Ovary (tissue), 9 donors: Measurements from ENCODE around the gene N4BP3. TPM values are rescaled to one million over a fixed set of nuclear protein-coding genes. Genes with fewer than 3 reads are reported as not detected.

Source experiments
- DNase-seq, 5 donors: peaks; one replicate each; pipeline ENCODE4 v3.0.0-alpha.2; 2019 to 2020
- H3K27ac ChIP-seq, 2 donors: fragments of 200-600 bp; one replicate each; pipeline versions ENCODE4 v1.5.1 to v1.8.0; 2019 to 2022
- H3K27me3 ChIP-seq: fragments of 200-600 bp; one replicate; pipeline ENCODE4 v1.8.0; 2022
- H3K36me3 ChIP-seq: fragments of 200-600 bp; sonication (generic); one replicate; pipeline ENCODE4 v1.5.1; 2019
- H3K4me1 ChIP-seq: one replicate; pipeline ENCODE4 v1.8.1; 2013; ENCODE audit warnings: mild to moderate bottlenecking, moderate library complexity; ENCODE audit not compliant: insufficient read depth
- H3K4me3 ChIP-seq: fragments of 200-600 bp; sonication (generic); one replicate; pipeline ENCODE4 v1.5.1; 2017
- H3K9me3 ChIP-seq, 2 donors: fragments of 200-600 bp in 1 of 2; sonication (generic) in 1 of 2; one replicate each; pipeline versions ENCODE4 v1.5.1 to v1.8.1; 2013 to 2019; ENCODE audit warnings: mild to moderate bottlenecking in 1 of 2, moderate library complexity in 1 of 2
- CTCF ChIP-seq, 3 donors: fragments of 450-650 bp in 2 of 3; fragments of 200-600 bp in 1 of 3; IDR thresholded peaks; one replicate each; pipeline versions ENCODE4 v1.5.1 to v1.8.0; 2016 to 2022; ENCODE audit warnings: antibody characterized with exemption in 3 of 3, mild to moderate bottlenecking in 1 of 3
- EP300 ChIP-seq: sonication (generic); formaldehyde crosslinking; IDR thresholded peaks from one replicate; pipeline ENCODE4 v1.6.1; 2017; ENCODE audit warnings: antibody characterized with exemption
- POLR2A ChIP-seq: fragments of 450-650 bp; IDR thresholded peaks from one replicate; pipeline ENCODE4 v1.6.1; 2017; ENCODE audit warnings: antibody characterized with exemption, mild to moderate bottlenecking, moderate library complexity
- WGBS, 3 donors: extraction: QIAGEN DNeasy Blood & Tissue Kit in 1 of 3; methylation state at CpG; one replicate each; pipeline versions ENCODE4 v1.1.5 to v1.1.7; 2013 to 2017; 5-methylcytosine and 5-hydroxymethylcytosine counted together
- intact Hi-C, 4 donors: fragments of 100-400 bp; cut with DNase I; formaldehyde crosslinking; loops; one replicate each; pipeline versions ENCODE4 v1.11.0 to v1.15.1; 2022 to 2023
- polyA plus RNA-seq, 2 donors: library from polyadenylated mRNA; stranded (reverse); fragments of 200-250 nt in 1 of 2; fragments of 350-450 nt in 1 of 2; fragmentation: Illumina TruSeq in 1 of 2; extraction: RNeasy Lipid Tissue Mini Kit (QIAGEN cat#74804) in 1 of 2; gene quantifications; one replicate each; pipeline ENCODE4 v1.2.3, GENCODE V29; 2013 to 2014
- total RNA-seq, 7 donors: library from RNA; depleted of rRNA in 2 of 7; stranded (reverse); fragments of >200 nt in 2 of 7; fragmentation: NEBNext Ultra II Directional in 3 of 7; extraction: Animal tissue kit (Norgen Biotek cat#: 25700) in 3 of 7; gene quantifications; one replicate each; pipeline versions ENCODE4 v1.1.0 to v1.2.4, GENCODE V29; 2016 to 2023
- donor health status: DM: no; HTN: no; CAD: no; lungs with moderate emphysema.
- donor health status: DM: no; HTN: no; CAD: no.
- donor health status: Bipolar disorder and iron deficiency.
- donor health status: DM: yes; HTN: yes; CAD: no.
- donor health status: DM: no; HTN: no; CAD: no.
- donor health status: DM: yes; HTN: yes; CAD: no.

The N4BP3 gene
- total and polyA plus RNA-seq, 9 donors: 0.40 to 1.8 (median 0.58) TPM

- Histone ChIP-seq H3K9me3 (no peaks in the 10 kb centered on the region), H3K4me3 (no peak overlapping the region), H3K27me3 (no peaks in the 10 kb centered on the region), H3K27ac (no peak overlapping the region), H3K36me3 (no peaks in the 10 kb centered on the region), H3K4me1 (no peaks in the 10 kb centered on the region)
- no peak for DNase-seq
- WGBS, 3 donors: 71 to 87% (median 74%) methylated on average over 2 of the region's 2 CpGs
- TF ChIP-seq EP300: no peak
- TF ChIP-seq CTCF (IDR thresholded peaks at IDR 0.05): no peak
- TF ChIP-seq POLR2A: no peak
- intact Hi-C loops: no loop called here
Measured at GRCh38 chr5:178093134-178093533, 20.2 kb upstream of the N4BP3 start.

GRCh38 chr5:178094345-178094744, 19.0 kb upstream of the N4BP3 start:
- no peaks in the 10 kb centered on the region for H3K27me3 ChIP-seq
- no peaks in the 10 kb centered on the region for H3K4me1 ChIP-seq
- WGBS, 3 donors: 82 to 87% (median 83%) methylated on average over 9 of the region's 9 CpGs
- intact Hi-C loops: no loop called here
- H3K36me3 ChIP-seq: no peaks in the 10 kb centered on the region
- H3K9me3 ChIP-seq: no peaks in the 10 kb centered on the region
- DNase-seq: no peak
- no peak overlapping the region for H3K4me3 ChIP-seq
- TF ChIP-seq CTCF (IDR thresholded peaks at IDR 0.05) (no peak), POLR2A (no peak), EP300 (no peak)
- H3K27ac ChIP-seq: no peak overlapping the region

GRCh38 chr5:178098685-178099084, 14.6 kb upstream of the N4BP3 start:
- no peaks in the 10 kb centered on the region for H3K9me3 ChIP-seq
- no peak overlapping the region for H3K4me3 ChIP-seq
- no peaks in the 10 kb centered on the region for H3K36me3 ChIP-seq
- DNase-seq: no peak
- H3K27me3 ChIP-seq: no peaks in the 10 kb centered on the region
- no peak overlapping the region for H3K27ac ChIP-seq
- TF ChIP-seq POLR2A (no peak), CTCF (IDR thresholded peaks at IDR 0.05) (no peak), EP300 (no peak)
- no peaks in the 10 kb centered on the region for H3K4me1 ChIP-seq
- intact Hi-C loops: no loop called here
- 88 to 92% (median 92%) methylated on average over 7 of the region's 7 CpGs for WGBS, 3 donors

GRCh38 chr5:178103612-178104011, 9.7 kb upstream of the N4BP3 start:
- TF ChIP-seq POLR2A: no peak
- TF ChIP-seq EP300: no peak
- TF ChIP-seq CTCF (IDR thresholded peaks at IDR 0.05): no peak
- WGBS, 3 donors: 85 to 87% (median 86%) methylated on average over 12 of the region's 12 CpGs

GRCh38 chr5:178104492-178104891, 8.8 kb upstream of the N4BP3 start:
- TF ChIP-seq POLR2A: no peak
- no peak for TF ChIP-seq EP300
- no peak for TF ChIP-seq CTCF (IDR thresholded peaks at IDR 0.05)
- no peaks in the 10 kb centered on the region for H3K36me3 ChIP-seq
- WGBS, 3 donors: 48 to 58% (median 50%) methylated on average over 5 of the region's 5 CpGs
- no peaks in the 10 kb centered on the region for H3K4me1 ChIP-seq
- intact Hi-C loops: no loop called here
- no peaks in the 10 kb centered on the region for H3K27me3 ChIP-seq
- no peak for DNase-seq
- H3K9me3 ChIP-seq: no peaks in the 10 kb centered on the region
- H3K27ac ChIP-seq: no peak overlapping the region
- no peak overlapping the region for H3K4me3 ChIP-seq

More at GRCh38 chr5:178103612-178104011, 9.7 kb upstream of the N4BP3 start:
- Histone ChIP-seq H3K27me3 (no peaks in the 10 kb centered on the region), H3K4me3 (no peak overlapping the region), H3K36me3 (no peaks in the 10 kb centered on the region), H3K9me3 (no peaks in the 10 kb centered on the region), H3K4me1 (no peaks in the 10 kb centered on the region), H3K27ac (no peak overlapping the region)
- no peak for DNase-seq
- intact Hi-C loops: no loop called here
